Naive thymus-derived CD8-positive, alpha-beta T cell (primary cell): ENCODE results near the gene PPP1R18. TPM values are rescaled to one million over a fixed set of nuclear protein-coding genes. Genes with fewer than 3 reads are reported as not detected.
"Not testable (repeated sequence)": the region's sequence is repeated elsewhere in the genome, so short reads cannot be mapped to it uniquely, and the experiment has no call there.

ENCODE experiments used
- ATAC-seq, 2 donors: fragments of 150-1000 bp; cut with Tn5 transposase in 1 of 2; sonication (Bioruptor Pico), chemical (Tn5 transposase) in 1 of 2; 1 replicate in 1 of 2; 2 replicates in 1 of 2; pipeline ENCODE4 v1.10.0; 2021; ENCODE audit warnings: mild to moderate bottlenecking in 2 of 2, moderate library complexity in 2 of 2
- POLR2A ChIA-PET: fragments of 350-600 bp; sonication (Branson Sonifier 250); formaldehyde crosslinking; loops from one replicate; lab custom pipeline; 2021; ENCODE audit warnings: antibody characterized with exemption; lab: Charles Lee
- DNase-seq, 10 donors: peaks; one replicate each; pipeline versions ENCODE4 v3.0.0 to v3.0.0-alpha.2; 2020 to 2022
- H3K27ac Mint-ChIP-seq, 10 donors: one replicate each; pipeline ENCODE4 v1.8.0; 2020 to 2022; ENCODE audit warnings: mild to moderate bottlenecking in 10 of 10, mixed read lengths in 10 of 10, moderate library complexity in 4 of 10, inconsistent platforms in 1 of 10
- H3K27me3 Mint-ChIP-seq, 5 donors: one replicate each; pipeline ENCODE4 v1.8.0; 2021 to 2022; ENCODE audit warnings: mixed read lengths in 5 of 5
- H3K36me3 Mint-ChIP-seq, 3 donors: one replicate each; pipeline ENCODE4 v1.8.0; 2020 to 2022; ENCODE audit warnings: mixed read lengths in 3 of 3, mild to moderate bottlenecking in 2 of 3, inconsistent platforms in 1 of 3
- H3K4me1 Mint-ChIP-seq, 4 donors: one replicate each; pipeline ENCODE4 v1.8.0; 2021 to 2022; ENCODE audit warnings: mixed read lengths in 4 of 4
- H3K4me3 Mint-ChIP-seq, 10 donors: one replicate each; pipeline ENCODE4 v1.8.0; 2020 to 2022; ENCODE audit warnings: mild to moderate bottlenecking in 10 of 10, mixed read lengths in 10 of 10, moderate library complexity in 6 of 10, inconsistent platforms in 1 of 10
- H3K9me3 Mint-ChIP-seq, 9 donors: one replicate each; pipeline ENCODE4 v1.8.0; 2020 to 2022; ENCODE audit warnings: mixed read lengths in 9 of 9, mild to moderate bottlenecking in 3 of 9, inconsistent platforms in 1 of 9, moderate library complexity in 1 of 9
- polyA plus RNA-seq, 3 donors: library from polyadenylated mRNA; unstranded; fragments of 300-500 nt; fragmentation: Illumina TruSeq; gene quantifications; one replicate each; pipeline ENCODE4 v1.2.3, GENCODE V29; 2021
- total RNA-seq, 8 experiments: library from RNA in 2 of 8; stranded (reverse) in 2 of 8; gene quantifications; one replicate each; pipeline ENCODE4 v1.2.3 and lab custom pipeline; 2021 to 2026

PPP1R18 gene
- total and polyA plus RNA-seq, 5 experiments from 2014 or later, result 79.0 to 98.6 (median 82.0) TPM

DNA sequence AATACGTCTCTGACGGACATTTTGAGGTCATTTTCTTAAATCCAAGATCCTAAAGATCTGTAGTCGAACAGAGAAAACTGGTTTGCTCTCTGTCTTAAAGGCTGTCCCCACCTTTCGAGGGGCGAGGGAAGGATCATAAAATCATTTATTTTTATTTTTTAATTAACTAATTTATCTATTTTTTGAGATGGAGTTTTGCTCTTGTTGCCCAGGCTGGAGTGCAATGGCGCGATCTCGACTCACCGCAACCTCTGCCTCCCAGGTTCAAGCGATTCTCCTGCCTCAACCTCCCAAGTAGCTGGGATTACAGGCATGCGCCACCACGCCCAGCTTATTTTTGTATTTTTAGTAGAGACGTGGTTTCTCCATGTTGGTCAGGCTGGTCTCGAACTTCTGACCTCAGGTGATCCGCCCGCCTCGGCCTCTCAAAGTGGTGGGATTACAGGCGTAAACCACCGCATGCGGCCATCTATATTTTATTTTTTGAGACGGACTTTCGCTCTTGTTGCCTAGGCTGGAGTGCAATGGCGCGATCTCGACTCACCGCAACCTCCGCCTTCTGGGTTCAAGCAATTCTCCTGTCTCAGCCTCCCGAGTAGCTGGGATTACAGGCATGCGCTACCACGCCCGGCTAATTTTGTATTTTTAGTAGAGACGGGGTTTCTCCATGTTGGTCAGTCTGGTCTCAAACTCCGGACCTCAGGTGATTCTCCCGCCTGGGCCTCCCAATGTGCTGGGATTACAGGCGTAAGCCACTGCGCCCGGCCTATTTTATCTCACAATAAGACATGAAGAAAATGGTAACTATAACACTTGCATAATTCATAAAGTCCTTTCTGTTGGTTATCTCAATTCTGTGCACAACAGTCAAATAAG is 31.6 kb upstream of the PPP1R18 start:
- Mint-ChIP-seq H3K4me1 (peaks cover 36 to 60% (median 57%) of the 10 kb centered on the region in 4 donors), H3K36me3 (peaks cover 0 to 35% (median 17%) of the 10 kb centered on the region in 3 donors), H3K4me3 (peak overlapping the region; percentile 87 to 99 (median 97)), H3K27ac (peak overlapping the region; percentile 97 to 100 (median 99))
- not testable (repeated sequence) for ATAC-seq, H3K9me3 Mint-ChIP-seq, H3K27me3 Mint-ChIP-seq, DNase-seq
- POLR2A ChIA-PET, result interaction anchor here (0.5 to 14.3 kb wide), 22 partner anchors 12 to 376 kb away, joined by 3 to 594 read pairs (median 5); partner anchors contain the start of genes ABCF1, DHX16, GNL1 and MRPS18B

DNA sequence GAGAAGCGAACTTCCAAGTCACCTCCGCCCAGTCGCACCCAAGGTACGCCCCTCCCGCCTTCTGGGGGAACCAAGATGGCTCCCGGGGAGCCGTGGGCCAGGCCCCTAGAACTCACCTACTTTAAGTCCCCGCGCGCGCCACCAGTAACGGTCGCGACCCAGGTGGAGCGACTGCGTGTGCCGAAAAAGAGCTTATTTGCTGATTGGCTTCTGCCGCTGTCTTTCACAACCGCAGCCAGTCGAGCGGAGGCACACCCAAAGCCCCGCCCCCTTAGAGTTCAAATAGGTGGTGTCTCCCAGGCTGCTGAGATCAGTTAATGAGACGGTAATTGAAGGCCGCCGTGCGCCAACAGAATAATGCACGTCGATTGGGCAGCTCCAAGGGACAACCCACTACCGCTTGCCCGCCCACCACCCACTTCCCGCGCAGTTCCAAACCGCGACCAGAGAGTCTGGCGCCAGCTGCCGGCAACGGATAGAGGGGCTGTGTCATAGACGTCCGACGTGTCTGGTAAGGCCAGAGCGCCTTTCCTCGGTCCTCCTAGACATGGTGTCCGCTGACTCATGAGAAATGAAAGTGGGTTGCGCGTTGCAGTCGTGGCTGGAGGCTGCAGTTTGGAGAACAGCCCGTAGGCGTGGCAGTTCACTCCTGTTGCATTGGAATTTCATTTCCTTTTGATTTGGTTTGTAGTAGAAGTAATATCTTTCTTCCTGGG is 30.8 kb upstream of the PPP1R18 start, which contains the start of gene MDC1:
Gene MDC1 (minus strand): TSS at position 153 of the 716 bp plus-strand sequence. CDS start 2,106 bp downstream, outside the sequence.
- Mint-ChIP-seq H3K36me3 (peaks cover 0 to 35% (median 19%) of the 10 kb centered on the region in 3 donors), H3K9me3 (no peaks in the 10 kb centered on the region), H3K27me3 (no peaks in the 10 kb centered on the region), H3K27ac (peak within 1 kb of the TSS; percentile 97 to 100 (median 99)), H3K4me1 (peaks cover 33 to 59% (median 57%) of the 10 kb centered on the region in 4 donors), H3K4me3 (peak within 1 kb of the TSS; percentile 87 to 99 (median 97))
- ATAC-seq, result peak; percentile 75 to 80
- peak; percentile 91 to 100 (median 98) for DNase-seq
- POLR2A ChIA-PET, result interaction anchor here (0.5 to 14.3 kb wide), 26 partner anchors 12 to 651 kb away, joined by 3 to 594 read pairs (median 4); partner anchors contain the start of genes ABCF1, DHX16, GNL1 and MRPS18B

DNA sequence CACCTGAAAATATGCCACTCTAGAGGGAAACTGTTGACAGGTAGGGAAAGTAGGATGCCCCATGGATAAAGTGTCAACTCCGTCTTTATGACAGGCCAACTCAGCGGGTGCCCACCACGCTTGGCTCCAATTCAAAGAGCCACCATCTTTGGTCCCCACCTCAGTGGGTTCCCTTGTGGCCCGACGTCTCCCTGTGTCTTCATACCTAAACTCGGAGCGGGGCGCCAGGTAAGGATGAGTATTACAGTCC is 30.4 kb upstream of the PPP1R18 start:
- Mint-ChIP-seq H3K27me3 (no peaks in the 10 kb centered on the region), H3K4me1 (peaks cover 35 to 59% (median 57%) of the 10 kb centered on the region in 4 donors), H3K36me3 (peaks cover 0 to 40% (median 24%) of the 10 kb centered on the region in 3 donors), H3K27ac (peak overlapping the region; percentile 97 to 100 (median 99)), H3K9me3 (no peaks in the 10 kb centered on the region), H3K4me3 (peak overlapping the region; percentile 87 to 99 (median 97))
- DNase-seq (no peak), ATAC-seq (no peak)
- POLR2A ChIA-PET, result interaction anchor here (0.6 to 14.3 kb wide), 22 partner anchors 11 to 650 kb away, joined by 3 to 594 read pairs (median 5); partner anchors contain the start of genes ABCF1, DHX16, GNL1 and MRPS18B

GRCh38 chr6:30714263-30714662 is 27.8 kb upstream of the PPP1R18 start:
- ATAC-seq, result no peak
- DNase-seq, result no peak
- no peaks in the 10 kb centered on the region for H3K9me3 Mint-ChIP-seq
- POLR2A ChIA-PET, result interaction anchor here (14.3 kb wide), 1 partner anchor 36 kb away, joined by 594 read pairs; the partner anchor contains the start of gene DHX16
- H3K27me3 Mint-ChIP-seq, result no peaks in the 10 kb centered on the region
- peaks cover 0 to 54% (median 24%) of the 10 kb centered on the region in 3 donors for H3K36me3 Mint-ChIP-seq
- peaks cover 30 to 52% (median 48%) of the 10 kb centered on the region in 4 donors for H3K4me1 Mint-ChIP-seq
- no peak overlapping the region for H3K27ac Mint-ChIP-seq
- H3K4me3 Mint-ChIP-seq, result no peak overlapping the region

DNA sequence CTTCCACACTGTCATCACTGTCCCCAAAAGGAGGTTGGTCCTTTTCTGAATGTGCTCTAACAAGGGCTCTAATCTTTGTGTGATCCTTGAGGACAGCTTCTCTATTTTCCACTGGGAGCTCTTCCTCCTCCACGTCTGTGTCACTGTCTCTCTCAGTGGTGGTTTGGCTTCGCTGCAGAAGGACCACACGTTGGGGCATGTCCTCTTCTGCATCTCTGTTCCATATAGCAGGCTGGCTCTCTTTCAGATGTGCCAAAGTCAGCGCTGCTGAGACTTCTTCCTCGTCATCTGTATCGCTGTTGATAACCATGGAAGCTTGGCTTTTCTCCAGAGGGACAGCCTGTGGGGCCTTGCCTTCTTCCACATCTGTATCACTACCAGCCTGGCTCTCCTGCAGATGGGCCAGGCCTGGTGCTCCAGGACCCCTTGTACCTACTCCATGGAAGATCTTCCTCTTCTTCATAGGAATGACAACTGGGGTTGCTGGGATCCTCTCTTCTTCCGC is 26.0 kb upstream of the PPP1R18 start:
- H3K4me3 Mint-ChIP-seq, result peak overlapping the region in 1 of 10 donors; percentile 34
- H3K36me3 Mint-ChIP-seq, result peaks cover 6 to 66% (median 25%) of the 10 kb centered on the region in 3 donors
- H3K27ac Mint-ChIP-seq, result peak overlapping the region in 3 of 10 donors; percentile 56 to 83 (median 70)
- H3K4me1 Mint-ChIP-seq, result peaks cover 32 to 43% (median 39%) of the 10 kb centered on the region in 4 donors
- H3K27me3 Mint-ChIP-seq, result no peaks in the 10 kb centered on the region
- DNase-seq, result no peak
- ATAC-seq, result no peak
- H3K9me3 Mint-ChIP-seq, result no peaks in the 10 kb centered on the region
- POLR2A ChIA-PET, result interaction anchor here (1.0 to 14.3 kb wide), 5 partner anchors 9 to 88 kb away, joined by 3 to 594 read pairs (median 4); partner anchors contain the start of gene DHX16

DNA sequence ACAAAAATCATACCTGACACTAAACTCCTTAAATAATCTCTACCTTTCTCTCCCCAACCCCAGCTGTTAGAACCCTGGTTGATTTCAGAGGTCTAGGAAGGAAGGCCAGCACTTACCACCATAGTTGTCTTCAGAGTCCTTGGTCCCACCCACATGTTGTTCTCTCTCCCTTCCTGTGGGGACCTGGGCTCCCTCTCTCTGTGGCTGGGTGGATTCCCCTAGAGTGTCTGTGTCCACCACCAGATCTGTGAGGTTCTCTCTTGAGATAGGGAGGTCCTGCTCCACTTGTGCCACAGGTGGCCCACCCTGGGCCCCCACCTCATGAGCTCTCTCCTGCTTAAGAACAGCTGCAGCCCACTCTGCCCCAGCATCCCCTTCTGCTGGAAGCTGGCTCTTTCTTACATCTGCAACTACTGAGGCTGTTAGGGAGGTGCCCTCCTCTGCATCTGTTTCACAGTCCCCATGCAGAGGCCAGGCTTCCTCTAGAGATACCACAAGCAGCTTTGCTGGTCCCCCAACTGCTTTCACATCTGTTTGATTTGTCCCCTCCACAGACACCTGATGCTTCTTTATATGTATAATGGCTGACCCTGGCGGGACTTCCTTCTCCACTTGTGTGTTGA is 25.4 kb upstream of the PPP1R18 start:
- no peak for ATAC-seq
- H3K4me3 Mint-ChIP-seq, result peak overlapping the region in 3 of 10 donors; percentile 26 to 36 (median 34)
- POLR2A ChIA-PET, result interaction anchor here (0.6 to 14.3 kb wide), 6 partner anchors 8 to 89 kb away, joined by 3 to 594 read pairs (median 4); partner anchors contain the start of gene DHX16
- H3K4me1 Mint-ChIP-seq, result peaks cover 31 to 37% (median 33%) of the 10 kb centered on the region in 4 donors
- H3K27me3 Mint-ChIP-seq, result no peaks in the 10 kb centered on the region
- H3K27ac Mint-ChIP-seq, result peak overlapping the region in 6 of 10 donors; percentile 26 to 83 (median 60)
- DNase-seq, result no peak
- peaks cover 6 to 72% (median 28%) of the 10 kb centered on the region in 3 donors for H3K36me3 Mint-ChIP-seq
- no peaks in the 10 kb centered on the region for H3K9me3 Mint-ChIP-seq

DNA sequence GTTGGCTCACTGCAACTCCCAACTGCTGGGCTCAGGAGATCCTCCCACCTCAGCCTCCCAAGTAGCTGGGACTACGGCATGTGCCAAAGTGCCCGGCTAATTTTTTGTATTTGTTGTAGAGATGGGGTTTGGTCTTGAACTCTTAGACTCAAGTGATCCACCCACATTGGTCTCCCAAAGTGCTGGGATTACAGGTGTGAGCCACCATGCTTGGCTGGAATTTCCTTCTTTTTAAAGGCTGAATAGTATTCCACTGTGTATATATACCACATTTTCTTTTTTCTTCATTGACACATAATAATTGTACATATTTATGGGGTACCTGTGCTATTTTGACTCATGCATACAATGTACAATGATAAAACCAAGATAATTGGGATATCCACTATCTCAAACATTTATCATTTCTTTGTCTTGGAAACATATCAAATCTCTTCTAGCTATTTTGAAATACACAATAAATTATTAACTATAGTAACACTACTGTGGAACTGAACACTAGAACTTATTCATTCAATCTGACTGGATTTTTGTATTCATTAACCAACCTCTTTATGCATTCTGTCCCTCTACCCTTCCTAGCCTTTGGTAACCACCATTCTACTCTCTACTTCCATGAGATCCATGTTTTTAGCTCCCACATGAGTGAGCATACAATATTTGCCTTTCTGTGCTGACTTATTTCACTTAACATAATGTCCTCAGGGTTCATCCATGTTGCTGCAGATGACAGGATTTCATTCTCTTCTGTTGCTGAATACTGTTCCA is 22.8 kb upstream of the PPP1R18 start:
- no peaks in the 10 kb centered on the region for H3K27me3 Mint-ChIP-seq
- H3K9me3 Mint-ChIP-seq, result no peaks in the 10 kb centered on the region
- ATAC-seq (no peak), DNase-seq (no peak)
- H3K36me3 Mint-ChIP-seq, result peaks cover 6 to 81% (median 35%) of the 10 kb centered on the region in 3 donors
- no peak overlapping the region for H3K4me3 Mint-ChIP-seq
- H3K4me1 Mint-ChIP-seq, result peaks cover 15 to 26% (median 21%) of the 10 kb centered on the region in 4 donors
- POLR2A ChIA-PET, result interaction anchor here (0.6 to 1.0 kb wide), 4 partner anchors 10 to 102 kb away, joined by 3 to 6 read pairs (median 3); no protein-coding TSS in a partner anchor
- peak overlapping the region in 1 of 10 donors; percentile 46 for H3K27ac Mint-ChIP-seq

- peaks cover 6 to 79% (median 26%) of the 10 kb centered on the region in 3 donors for H3K36me3 Mint-ChIP-seq
- peak in 1 of 10 donors; percentile 46 for DNase-seq
- no peaks in the 10 kb centered on the region for H3K27me3 Mint-ChIP-seq
- H3K27ac Mint-ChIP-seq, result peak overlapping the region in 2 of 10 donors; percentile 26 to 73
- H3K4me3 Mint-ChIP-seq, result no peak overlapping the region
- peaks cover 9 to 28% (median 16%) of the 10 kb centered on the region in 4 donors for H3K4me1 Mint-ChIP-seq
- POLR2A ChIA-PET, result interaction anchor here (3.8 kb wide), 1 partner anchor 10 kb away, joined by 21 read pairs; the partner anchor contains the start of gene MDC1
- ATAC-seq, result no peak
- H3K9me3 Mint-ChIP-seq, result no peaks in the 10 kb centered on the region
These were observed 20.9 kb upstream of the PPP1R18 start for GRCh38 chr6:30707281-30707850.

DNA sequence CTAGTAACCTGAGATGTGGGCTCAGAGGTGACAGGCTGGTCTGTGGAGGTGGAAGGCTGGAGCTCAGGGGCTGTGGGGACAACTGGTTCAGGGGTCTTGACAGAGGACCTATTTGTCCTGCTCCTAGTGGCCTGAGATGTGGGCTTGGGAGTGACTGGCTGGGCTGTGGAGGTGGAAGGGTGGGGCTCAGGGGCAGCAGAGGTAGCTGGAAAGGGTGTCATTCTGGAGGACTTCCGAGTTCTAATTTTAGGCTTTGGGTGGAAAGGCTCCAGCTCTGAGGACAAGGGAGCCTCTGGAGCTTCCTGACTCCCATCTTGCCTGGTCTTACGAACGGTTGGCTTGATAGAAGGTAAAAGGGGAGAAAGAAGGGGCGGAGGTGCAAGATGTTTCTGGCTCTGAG is 19.2 kb upstream of the PPP1R18 start:
- DNase-seq, result peak in 1 of 10 donors; percentile 18
- Mint-ChIP-seq H3K27ac (peak overlapping the region in 3 of 10 donors; percentile 58 to 70 (median 66)), H3K27me3 (no peaks in the 10 kb centered on the region), H3K9me3 (no peaks in the 10 kb centered on the region), H3K4me3 (no peak overlapping the region), H3K36me3 (peaks cover 6 to 72% (median 20%) of the 10 kb centered on the region in 3 donors), H3K4me1 (peaks cover 0 to 18% (median 10%) of the 10 kb centered on the region in 4 donors)
- no peak for ATAC-seq
- POLR2A ChIA-PET, result interaction anchor here (0.5 to 3.8 kb wide), 5 partner anchors 9 to 232 kb away, joined by 3 to 21 read pairs (median 6); partner anchors contain the start of gene MDC1

- no peak overlapping the region for H3K4me3 Mint-ChIP-seq
- H3K36me3 Mint-ChIP-seq, result peaks cover 6 to 81% (median 20%) of the 10 kb centered on the region in 3 donors
- no peaks in the 10 kb centered on the region for H3K9me3 Mint-ChIP-seq
- peak overlapping the region in 2 of 10 donors; percentile 32 to 58 for H3K27ac Mint-ChIP-seq
- no peak for ATAC-seq
- no peaks in the 10 kb centered on the region for H3K27me3 Mint-ChIP-seq
- H3K4me1 Mint-ChIP-seq, result peaks cover 0 to 18% (median 10%) of the 10 kb centered on the region in 4 donors
- POLR2A ChIA-PET, result interaction anchor here (1.0 to 3.8 kb wide), 4 partner anchors 9 to 19 kb away, joined by 3 to 21 read pairs (median 9); partner anchors contain the start of gene MDC1
- DNase-seq, result no peak
These were observed 17.4 kb upstream of the PPP1R18 start for GRCh38 chr6:30703821-30704220.
